Duodenal mucosa (tissue), 2 donors: ENCODE results near the gene CTRL.
A peak's percentile ranks its signal among the peaks of the same experiment; 100 is the strongest.

Experiments
- H3K27ac ChIP-seq: one replicate; pipeline ENCODE4 v1.7.0; 2013; ENCODE audit warnings: low read depth, low read length
- H3K27me3 ChIP-seq, 2 donors: one replicate each; pipeline ENCODE4 v1.7.0; 2013; ENCODE audit warnings: low read length in 2 of 2, control low read depth in 1 of 2; ENCODE audit not compliant: insufficient read depth in 2 of 2, control insufficient read depth in 1 of 2
- H3K36me3 ChIP-seq, 2 donors: one replicate each; pipeline ENCODE4 v1.7.0; 2013; ENCODE audit warnings: low read length in 2 of 2, control low read depth in 1 of 2; ENCODE audit not compliant: insufficient read depth in 2 of 2, control insufficient read depth in 1 of 2
- H3K4me1 ChIP-seq, 2 donors: one replicate each; pipeline ENCODE4 v1.7.0; 2013; ENCODE audit warnings: low read length in 2 of 2, control low read depth in 1 of 2; ENCODE audit not compliant: insufficient read depth in 2 of 2, control insufficient read depth in 1 of 2
- H3K4me3 ChIP-seq, 2 donors: one replicate each; pipeline ENCODE4 v1.7.0; 2013; ENCODE audit warnings: low read length in 2 of 2, low read depth in 1 of 2
- H3K9ac ChIP-seq, 2 donors: one replicate each; pipeline ENCODE4 v1.7.0; 2013; ENCODE audit warnings: low read length in 2 of 2, low read depth in 1 of 2
- H3K9me3 ChIP-seq, 2 donors: one replicate each; pipeline ENCODE4 v1.7.0; 2013; ENCODE audit warnings: low read length in 2 of 2, control low read depth in 1 of 2; ENCODE audit not compliant: control insufficient read depth in 1 of 2

The CTRL gene

DNA sequence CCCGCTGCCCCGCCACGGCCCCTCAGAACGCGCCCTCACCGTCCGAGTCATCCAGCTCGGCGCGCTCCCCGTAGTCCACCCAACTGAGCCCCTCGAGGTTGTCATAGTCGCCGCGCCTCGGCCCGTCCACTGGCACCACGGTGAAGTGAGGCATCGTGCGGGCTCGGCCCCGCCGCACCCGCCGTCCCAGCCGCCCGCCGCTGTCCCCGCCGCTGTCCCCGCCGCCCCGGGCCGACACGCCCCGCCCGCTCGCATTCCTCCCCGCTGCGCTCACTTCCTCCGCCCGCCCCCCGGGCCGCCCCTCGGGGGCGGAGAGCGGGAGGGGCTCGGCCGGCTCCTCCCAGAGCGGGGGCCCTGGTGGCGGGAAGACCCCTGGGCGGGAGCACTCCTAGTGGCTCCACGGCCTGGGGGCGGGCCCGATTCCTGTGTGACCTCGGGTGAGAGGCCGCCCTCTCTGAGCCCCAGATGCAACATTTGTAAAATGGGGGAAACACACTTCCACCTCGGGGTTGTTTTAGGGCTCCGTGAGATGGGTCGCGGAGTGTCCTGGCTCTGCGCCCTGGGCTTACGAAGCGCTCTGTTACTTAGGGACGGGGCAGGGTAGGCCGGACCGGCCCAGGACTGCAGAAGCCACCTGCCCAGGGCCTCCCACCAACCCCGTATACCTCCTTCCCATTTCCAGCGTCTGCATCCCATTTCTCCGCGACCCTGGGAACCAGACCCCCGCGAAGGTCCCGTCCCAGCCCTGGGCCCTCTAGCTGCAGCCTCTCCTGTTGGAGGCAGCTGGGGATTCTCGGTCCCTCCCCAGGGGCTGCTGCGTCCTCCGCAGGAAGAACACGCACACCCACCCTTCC is 37.0 kb upstream of the CTRL start, which contains the start of gene SLC12A4:
SLC12A4 (minus strand) TSS at position 238 of the 854 bp plus-strand sequence; CDS start at position 154, 84 bp downstream.
- Histone ChIP-seq H3K9me3 (no peaks in the 10 kb centered on the region), H3K27ac (peak within 1 kb of the TSS; percentile 92), H3K9ac (peak within 1 kb of the TSS; percentile 72 to 89), H3K4me1 (peaks cover 19 to 43% of the 10 kb centered on the region in 2 donors), H3K27me3 (peaks cover 0 to 3% of the 10 kb centered on the region in 2 donors), H3K36me3 (no peaks in the 10 kb centered on the region), H3K4me3 (peak within 1 kb of the TSS; percentile 79 to 82)

DNA sequence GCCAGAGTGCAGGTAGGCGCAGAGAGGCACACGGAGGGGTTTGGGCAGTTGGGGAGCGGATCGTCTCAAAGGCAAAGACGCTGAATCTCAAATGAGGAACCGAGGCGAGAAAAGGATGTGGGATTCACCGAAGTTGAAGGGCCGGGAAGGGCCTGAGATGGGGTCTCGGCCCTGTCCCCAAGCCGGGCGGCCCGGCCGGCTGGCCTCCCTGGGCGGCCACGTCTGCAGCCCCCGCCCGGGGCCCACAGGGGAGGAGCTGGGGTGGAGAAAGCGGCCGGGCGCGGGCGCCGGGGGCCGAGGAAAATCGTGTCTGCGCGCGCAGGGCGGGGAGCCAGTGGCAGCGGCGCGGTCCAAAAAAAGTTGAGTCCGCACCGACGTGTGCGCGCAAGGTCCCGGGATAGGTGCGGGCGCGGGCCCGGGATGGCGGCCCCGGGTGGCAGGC is 36.3 kb upstream of the CTRL start:
- peak overlapping the region; percentile 72 to 89 for H3K9ac ChIP-seq
- H3K27me3 ChIP-seq = peaks cover 0 to 3% of the 10 kb centered on the region in 2 donors
- H3K27ac ChIP-seq = peak overlapping the region; percentile 92
- no peaks in the 10 kb centered on the region for H3K9me3 ChIP-seq
- H3K36me3 ChIP-seq = no peaks in the 10 kb centered on the region
- H3K4me1 ChIP-seq = peaks cover 19 to 50% of the 10 kb centered on the region in 2 donors
- H3K4me3 ChIP-seq = peak overlapping the region; percentile 71 to 79

DNA sequence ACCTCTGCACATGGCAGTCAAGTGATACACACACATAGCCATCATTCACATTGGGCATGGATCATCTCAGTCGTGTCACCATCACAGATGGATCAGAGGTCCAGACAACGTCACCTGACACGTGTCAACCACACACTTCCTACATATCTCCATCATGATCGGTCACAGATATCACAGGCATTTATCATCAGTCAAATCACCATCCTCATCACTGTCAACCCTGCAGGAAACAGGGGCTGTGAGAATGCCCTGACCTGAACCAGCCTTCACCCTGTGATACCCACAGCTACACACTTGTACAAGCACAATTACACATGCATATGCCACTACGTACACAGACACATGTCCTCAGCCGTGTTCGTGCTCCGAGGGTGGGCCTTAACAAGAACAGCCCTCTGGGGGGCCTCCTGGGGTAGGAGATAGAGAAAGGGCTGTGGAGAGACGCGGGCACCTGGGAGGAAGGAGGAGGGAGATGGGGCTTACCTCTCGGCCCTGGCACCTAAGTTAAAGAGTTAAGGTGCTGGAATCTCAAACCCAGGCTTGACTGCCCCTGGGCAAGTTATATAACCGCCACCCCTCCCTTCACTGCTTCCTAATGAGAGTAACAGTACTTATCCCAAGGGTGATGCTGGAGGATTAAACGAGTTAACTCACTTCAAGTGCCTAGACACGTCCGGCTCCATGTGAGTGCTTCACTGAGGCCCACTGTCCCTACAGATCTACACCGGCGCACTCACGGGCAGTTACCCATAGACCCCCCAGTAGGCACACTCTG is 35.7 kb upstream of the CTRL start:
- Histone ChIP-seq H3K4me3 (peak overlapping the region; percentile 71 to 79), H3K27me3 (peaks cover 0 to 3% of the 10 kb centered on the region in 2 donors), H3K9ac (peak overlapping the region; percentile 72 to 89), H3K27ac (peak overlapping the region; percentile 92), H3K36me3 (peaks cover 0 to under 1% of the 10 kb centered on the region in 2 donors), H3K4me1 (peaks cover 19 to 50% of the 10 kb centered on the region in 2 donors), H3K9me3 (no peaks in the 10 kb centered on the region)

DNA sequence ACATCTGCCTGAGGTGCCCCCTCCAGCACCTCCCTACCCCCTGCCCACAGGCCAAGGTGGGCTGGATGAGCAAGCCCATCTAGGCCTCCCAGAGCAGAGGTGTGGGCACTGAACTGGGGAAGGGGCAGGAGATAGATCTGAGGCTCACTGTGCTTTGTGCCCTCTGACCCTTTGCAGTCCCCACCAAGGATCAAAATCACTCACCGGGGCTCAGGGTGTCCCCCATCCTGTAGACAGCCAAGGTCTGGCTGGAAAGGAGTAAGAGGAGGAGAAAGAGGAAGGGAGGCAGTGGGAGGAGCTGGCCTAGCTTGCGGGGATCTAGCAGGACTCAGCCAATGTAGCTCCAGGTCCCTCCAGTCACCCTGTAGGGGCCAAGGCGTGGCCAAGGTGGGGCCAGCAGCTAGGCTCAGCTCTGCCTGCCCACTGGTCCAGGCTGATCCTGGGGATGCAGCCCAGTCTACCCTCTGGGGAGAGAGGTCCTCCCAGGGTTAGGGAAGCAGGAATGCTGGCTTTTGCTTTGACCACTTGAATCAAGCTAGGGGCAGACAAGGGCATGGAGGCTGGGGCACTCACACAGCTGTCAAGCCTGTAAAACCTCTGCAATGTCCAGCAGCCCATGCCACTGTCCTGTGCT is 35.0 kb upstream of the CTRL start:
- Histone ChIP-seq H3K4me1 (peaks cover 19 to 56% of the 10 kb centered on the region in 2 donors), H3K9me3 (no peaks in the 10 kb centered on the region), H3K4me3 (peak overlapping the region; percentile 71 to 79), H3K9ac (peak overlapping the region; percentile 72 to 89), H3K27ac (no peak overlapping the region), H3K27me3 (peaks cover 0 to 3% of the 10 kb centered on the region in 2 donors), H3K36me3 (peaks cover 0 to 7% of the 10 kb centered on the region in 2 donors)

DNA sequence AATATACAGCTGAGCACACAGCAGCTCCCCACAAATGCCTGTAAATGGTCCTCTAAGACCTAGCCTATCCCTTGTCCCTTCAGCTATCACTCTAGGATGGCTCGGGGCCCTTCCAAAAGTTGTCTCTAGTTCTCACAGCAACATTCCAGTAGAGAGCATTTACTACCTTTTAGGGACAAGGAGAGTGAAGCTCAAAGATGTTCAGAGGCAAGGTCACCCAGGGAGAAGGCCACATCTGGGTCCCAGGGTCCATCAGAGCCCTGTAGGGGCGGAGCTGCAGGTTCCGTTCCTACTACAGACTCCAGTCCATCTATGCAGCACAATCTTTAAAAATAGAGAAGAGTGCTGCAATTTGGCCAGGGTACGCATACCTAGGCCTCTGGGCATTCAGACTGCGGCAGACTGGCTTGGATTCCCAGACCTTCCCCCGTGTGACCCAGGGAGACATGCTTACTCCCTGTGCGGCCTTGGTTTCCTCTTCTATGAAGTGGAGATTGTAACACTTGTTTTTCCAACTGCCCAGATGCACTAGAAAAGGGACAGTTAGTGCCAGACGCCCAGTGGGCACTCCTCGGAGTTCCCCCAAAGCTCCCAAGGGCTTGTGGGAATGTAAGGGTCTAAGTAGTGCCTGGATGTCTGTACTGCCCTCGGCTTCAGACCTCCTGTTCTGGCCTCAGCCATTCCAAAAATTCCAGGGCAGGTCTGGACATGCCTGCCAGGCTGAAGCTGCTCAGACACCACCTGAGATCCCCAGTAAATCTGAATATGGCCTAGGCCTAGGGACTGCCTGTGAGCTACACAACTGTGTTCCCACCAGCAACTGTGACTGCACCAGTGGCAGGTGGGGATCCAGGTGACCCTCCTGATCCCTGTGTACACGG is 34.2 kb upstream of the CTRL start:
- Histone ChIP-seq H3K27ac (no peak overlapping the region), H3K4me1 (peaks cover 19 to 61% of the 10 kb centered on the region in 2 donors), H3K9ac (no peak overlapping the region)

DNA sequence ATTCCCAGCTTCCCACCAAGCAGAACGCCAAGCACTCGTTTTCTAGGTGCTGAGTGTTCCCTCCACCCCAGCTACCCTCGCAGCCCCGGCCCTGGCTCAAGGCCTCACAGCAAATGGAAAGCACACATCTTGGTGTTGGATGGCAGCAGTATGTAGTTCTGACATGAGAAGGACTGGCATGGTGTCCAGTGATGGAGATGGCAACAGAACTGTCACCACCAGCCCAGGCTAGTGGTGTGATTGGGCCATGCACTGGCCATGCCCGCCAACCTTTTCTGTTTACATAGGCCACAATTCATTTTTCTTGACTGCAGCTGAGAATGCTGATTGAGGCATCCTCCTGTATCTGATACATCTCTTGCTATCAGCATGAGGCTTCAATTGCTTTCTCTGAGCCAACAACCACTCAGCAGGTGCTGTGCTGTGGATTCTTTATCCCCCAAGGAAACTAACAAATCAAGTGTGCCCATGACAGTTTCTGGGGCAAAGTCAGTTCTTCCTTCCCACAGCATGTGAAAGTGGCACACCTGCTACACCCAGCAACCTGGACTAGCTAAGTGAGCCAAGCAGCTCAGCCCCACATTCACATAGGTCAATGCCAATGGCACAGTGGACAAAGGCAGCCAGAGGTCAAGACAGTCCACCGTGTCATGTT is 32.9 kb upstream of the CTRL start:
- H3K27ac ChIP-seq = no peak overlapping the region
- no peaks in the 10 kb centered on the region for H3K9me3 ChIP-seq
- H3K9ac ChIP-seq = no peak overlapping the region
- H3K4me1 ChIP-seq = peaks cover 25 to 72% of the 10 kb centered on the region in 2 donors
- H3K27me3 ChIP-seq = peaks cover 0 to 3% of the 10 kb centered on the region in 2 donors
- peaks cover 3 to 24% of the 10 kb centered on the region in 2 donors for H3K36me3 ChIP-seq
- H3K4me3 ChIP-seq = no peak overlapping the region

More for the DNA sequence above, 34.2 kb upstream of the CTRL start:
- peak overlapping the region; percentile 71 to 79 for H3K4me3 ChIP-seq
- H3K9me3 ChIP-seq = no peaks in the 10 kb centered on the region
- H3K27me3 ChIP-seq = peaks cover 0 to 3% of the 10 kb centered on the region in 2 donors
- peaks cover 0 to 15% of the 10 kb centered on the region in 2 donors for H3K36me3 ChIP-seq

DNA sequence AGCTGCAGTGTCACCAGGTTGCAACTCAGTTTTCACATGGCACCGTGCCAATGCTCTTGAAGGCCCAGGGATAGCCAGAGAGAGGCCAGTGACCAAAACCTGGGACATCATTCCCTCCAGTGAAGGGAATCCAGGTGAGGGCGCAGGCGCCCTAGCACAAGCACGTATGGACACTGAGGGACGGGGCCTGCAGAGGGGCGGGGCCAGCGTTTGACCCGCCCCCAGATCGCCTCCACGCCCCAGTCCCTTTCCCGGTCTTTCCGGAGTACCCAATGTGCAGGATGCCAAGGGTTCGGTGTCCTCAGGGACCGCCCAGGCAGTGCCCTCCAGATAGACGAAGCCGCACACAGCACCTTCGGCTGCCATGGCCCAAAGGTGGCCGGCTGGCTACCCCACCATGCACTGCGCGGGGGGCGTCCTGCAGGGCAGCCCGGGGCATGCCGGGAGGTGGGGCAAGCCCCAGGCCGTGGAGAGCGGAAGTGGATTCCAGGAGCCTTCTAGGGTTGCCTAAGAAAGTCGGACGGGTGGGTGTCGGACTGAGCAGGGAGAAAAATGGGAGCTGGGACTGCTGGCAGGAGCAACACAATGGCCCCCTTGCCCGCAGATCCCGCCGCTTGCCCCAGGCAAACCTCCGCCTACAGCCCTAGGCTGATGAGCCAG is 32.1 kb upstream of the CTRL start:
- peaks cover 25 to 69% of the 10 kb centered on the region in 2 donors for H3K4me1 ChIP-seq
- H3K9ac ChIP-seq = no peak overlapping the region
- peaks cover 3 to 24% of the 10 kb centered on the region in 2 donors for H3K36me3 ChIP-seq
- peaks cover 0 to 3% of the 10 kb centered on the region in 2 donors for H3K27me3 ChIP-seq
- H3K4me3 ChIP-seq = no peak overlapping the region
- H3K9me3 ChIP-seq = no peaks in the 10 kb centered on the region
- no peak overlapping the region for H3K27ac ChIP-seq

DNA sequence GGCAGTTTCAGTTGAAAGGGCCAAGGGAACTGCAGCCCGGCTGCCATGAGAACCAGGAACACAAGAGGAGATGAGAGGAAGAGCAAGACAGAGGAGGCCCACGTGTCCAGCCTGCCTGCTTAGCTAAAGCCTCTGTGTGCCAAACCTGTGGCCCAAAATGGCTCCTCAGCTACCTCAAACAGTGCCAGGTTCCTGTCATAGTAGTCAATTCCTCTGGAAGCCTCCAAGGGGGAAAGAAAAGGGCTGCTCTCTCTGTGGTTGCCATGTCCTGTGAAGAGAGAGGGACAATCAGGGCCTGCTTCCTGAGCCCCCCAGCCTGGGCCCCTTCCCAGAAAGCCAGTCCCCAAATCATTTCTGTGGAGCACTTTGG is 31.6 kb upstream of the CTRL start:
- H3K36me3 ChIP-seq = peaks cover 3 to 24% of the 10 kb centered on the region in 2 donors
- H3K4me1 ChIP-seq = peaks cover 25 to 67% of the 10 kb centered on the region in 2 donors
- no peak overlapping the region for H3K9ac ChIP-seq
- H3K27ac ChIP-seq = no peak overlapping the region
- H3K27me3 ChIP-seq = peaks cover 0 to 3% of the 10 kb centered on the region in 2 donors
- no peak overlapping the region for H3K4me3 ChIP-seq
- no peaks in the 10 kb centered on the region for H3K9me3 ChIP-seq
